AG04450 (cell line): ENCODE measurements around the gene ADAMTS3. TPM values are rescaled to one million over a fixed set of nuclear protein-coding genes. Genes with fewer than 3 reads are reported as not detected.

ENCODE experiments used
- CTCF ChIA-PET: fragments of 300-600, 350-600 bp; formaldehyde crosslinking; extraction: SDS; loops from one replicate; lab custom pipeline; 2022; ENCODE audit warnings: antibody characterized with exemption, inconsistent platforms; lab: Charles Lee
- POLR2A ChIA-PET: fragments of 350-600 bp; formaldehyde crosslinking; extraction: SDS; loops from one replicate; lab custom pipeline; 2021; ENCODE audit warnings: antibody characterized with exemption, inconsistent platforms; lab: Yijun Ruan, JAX
- DNase-seq: peaks from one replicate; pipeline ENCODE4 v3.0.0-alpha.2; 2011; ENCODE audit warnings: low read depth, low spot score
- H3K27ac ChIP-seq: one replicate; pipeline ENCODE4 v1.5.1; 2012; ENCODE audit warnings: low read depth, low read length, control low read depth
- H3K27me3 ChIP-seq: one replicate; pipeline ENCODE4 v1.6.0; 2012; ENCODE audit warnings: low read length; ENCODE audit not compliant: control insufficient read depth, insufficient read depth
- H3K4me3 ChIP-seq: 2 replicates; pipeline ENCODE4 v1.5.1; 2011; ENCODE audit warnings: mild to moderate bottlenecking, low read depth, low read length, control low read depth
- H3K9me3 ChIP-seq: 2 replicates; pipeline ENCODE4 v1.5.1; 2012; ENCODE audit warnings: low read length; ENCODE audit not compliant: control insufficient read depth, insufficient read depth
- CTCF ChIP-seq: IDR thresholded peaks from 2 replicates; pipeline ENCODE4 v1.5.1; 2011; ENCODE audit warnings: low read depth, low read length, control low read depth, inconsistent platforms
- polyA plus RNA-seq: library from polyadenylated mRNA; depleted of rRNA; stranded (reverse); fragments of >200 nt; gene quantifications from 2 replicates; pipeline ENCODE4 v1.2.3, GENCODE V29; 2011

ADAMTS3 gene
- polyA plus RNA-seq, 1 experiment, result 0.77 TPM

- no peaks in the 10 kb centered on the region for H3K27me3 ChIP-seq
- H3K27ac ChIP-seq, result no peak overlapping the region
- ChIA-PET CTCF (interaction anchor here (1.4 kb wide), 1 partner anchor 30 kb away, joined by 5 read pairs; no protein-coding TSS in a partner anchor), POLR2A (no interaction called here)
- no peak for DNase-seq
- H3K4me3 ChIP-seq, result no peak overlapping the region
- H3K9me3 ChIP-seq, result no peaks in the 10 kb centered on the region
- TF ChIP-seq CTCF, result no peak
Observed at GRCh38 chr4:72538006-72538405, 31.0 kb downstream of the ADAMTS3 start.

GRCh38 chr4:72536443-72536842, 32.6 kb downstream of the ADAMTS3 start:
- no peak for DNase-seq
- H3K27ac ChIP-seq, result no peak overlapping the region
- POLR2A ChIA-PET, result no interaction called here
- TF ChIP-seq CTCF, result no peak
- no peak overlapping the region for H3K4me3 ChIP-seq
- H3K27me3 ChIP-seq, result no peaks in the 10 kb centered on the region
- no peaks in the 10 kb centered on the region for H3K9me3 ChIP-seq
- CTCF ChIA-PET, result interaction anchor here (1.2 kb wide), 1 partner anchor 31 kb away, joined by 5 read pairs; no protein-coding TSS in a partner anchor

GRCh38 chr4:72531768-72532290, 37.2 kb downstream of the ADAMTS3 start:
- Histone ChIP-seq H3K27me3 (no peaks in the 10 kb centered on the region), H3K27ac (no peak overlapping the region), H3K4me3 (no peak overlapping the region), H3K9me3 (no peaks in the 10 kb centered on the region)
- DNase-seq, result no peak
- ChIA-PET POLR2A (no interaction called here), CTCF (no interaction called here)
- TF ChIP-seq CTCF, result no peak

GRCh38 chr4:72531322-72531721, 37.7 kb downstream of the ADAMTS3 start:
- Histone ChIP-seq H3K27me3 (no peaks in the 10 kb centered on the region), H3K9me3 (no peaks in the 10 kb centered on the region)
- POLR2A ChIA-PET, result no interaction called here

More at GRCh38 chr4:72531322-72531721, 37.7 kb downstream of the ADAMTS3 start:
- CTCF ChIA-PET, result no interaction called here
- no peak for DNase-seq
- TF ChIP-seq CTCF, result no peak
- Histone ChIP-seq H3K4me3 (no peak overlapping the region), H3K27ac (no peak overlapping the region)
